Aorta (tissue), 5 donors: ENCODE data around the gene CTBP1. TPM values are rescaled to one million over a fixed set of nuclear protein-coding genes. Genes with fewer than 3 reads are reported as not detected.
A peak's percentile ranks its signal among the peaks of the same experiment; 100 is the strongest.

Experiments
- ATAC-seq: fragments of 200-7000 bp; cut with Tn5 transposase; one replicate; pipeline ENCODE4 v1.9.1; 2022; ENCODE audit warnings: moderate library complexity; ENCODE audit not compliant: low FRiP score
- DNase-seq, 2 donors: peaks; one replicate each; pipeline ENCODE4 v3.0.0-alpha.2; 2020
- H3K27ac ChIP-seq, 2 donors: one replicate each; pipeline ENCODE4 v1.5.1; 2013; ENCODE audit warnings: low read length in 2 of 2, mild to moderate bottlenecking in 2 of 2, moderate library complexity in 2 of 2, control low read depth in 1 of 2, inconsistent platforms in 1 of 2, low read depth in 1 of 2
- H3K27me3 ChIP-seq, 2 donors: one replicate each; pipeline ENCODE4 v1.6.1; 2013; ENCODE audit warnings: control low read depth in 1 of 2, low read length in 1 of 2, mild to moderate bottlenecking in 1 of 2, moderate library complexity in 1 of 2; ENCODE audit not compliant: insufficient read depth in 2 of 2, control insufficient read depth in 1 of 2
- H3K36me3 ChIP-seq, 2 donors: one replicate each; pipeline ENCODE4 v1.6.1; 2013; ENCODE audit warnings: control low read depth in 1 of 2, low read length in 1 of 2, mild to moderate bottlenecking in 1 of 2; ENCODE audit not compliant: insufficient read depth in 2 of 2, control insufficient read depth in 1 of 2
- H3K4me1 ChIP-seq, 2 donors: one replicate each; pipeline ENCODE4 v1.6.1; 2013; ENCODE audit warnings: low read length in 2 of 2, control low read depth in 1 of 2, mild to moderate bottlenecking in 1 of 2, moderate library complexity in 1 of 2; ENCODE audit not compliant: insufficient read depth in 2 of 2, control insufficient read depth in 1 of 2
- H3K4me3 ChIP-seq, 2 donors: one replicate each; pipeline ENCODE4 v1.5.1; 2013; ENCODE audit warnings: low read length in 2 of 2, control low read depth in 1 of 2, mild to moderate bottlenecking in 1 of 2
- H3K9me3 ChIP-seq: one replicate; pipeline ENCODE4 v1.6.1; 2013; ENCODE audit warnings: mild to moderate bottlenecking, low read length; ENCODE audit not compliant: control insufficient read depth
- WGBS, 2 donors: extraction: QIAGEN DNeasy Blood & Tissue Kit; methylation state at CpG; one replicate each; pipeline ENCODE4 v1.1.7; 2013; 5-methylcytosine and 5-hydroxymethylcytosine counted together
- intact Hi-C, 2 donors: fragments of 100-400 bp; cut with DNase I; formaldehyde crosslinking; loops; one replicate each; pipeline versions ENCODE4 v1.14.2 to v1.15.0; 2022
- polyA plus RNA-seq, 2 donors: library from polyadenylated mRNA; stranded (reverse); fragments of 200-250 nt; gene quantifications; one replicate each; pipeline ENCODE4 v1.2.3, GENCODE V29; 2013
- total RNA-seq, 2 donors: library from RNA; stranded (reverse); fragmentation: NEBNext Ultra II Directional; extraction: Animal tissue kit (Norgen Biotek cat#: 25700); gene quantifications; one replicate each; pipeline ENCODE4 v1.2.1, GENCODE V29; 2021
- donor health status: healthy with polysubstance abuse.
- donor health status: Bipolar disorder and iron deficiency.
- donor health status: DM: no; HTN: no; CAD: no.
- donor health status: DM: no; HTN: no; CAD: no.
- donor health status: DM: yes; HTN: yes; CAD: no.

Gene CTBP1
- total and polyA plus RNA-seq, 4 donors: 66.4 to 145 (median 104) TPM

DNA sequence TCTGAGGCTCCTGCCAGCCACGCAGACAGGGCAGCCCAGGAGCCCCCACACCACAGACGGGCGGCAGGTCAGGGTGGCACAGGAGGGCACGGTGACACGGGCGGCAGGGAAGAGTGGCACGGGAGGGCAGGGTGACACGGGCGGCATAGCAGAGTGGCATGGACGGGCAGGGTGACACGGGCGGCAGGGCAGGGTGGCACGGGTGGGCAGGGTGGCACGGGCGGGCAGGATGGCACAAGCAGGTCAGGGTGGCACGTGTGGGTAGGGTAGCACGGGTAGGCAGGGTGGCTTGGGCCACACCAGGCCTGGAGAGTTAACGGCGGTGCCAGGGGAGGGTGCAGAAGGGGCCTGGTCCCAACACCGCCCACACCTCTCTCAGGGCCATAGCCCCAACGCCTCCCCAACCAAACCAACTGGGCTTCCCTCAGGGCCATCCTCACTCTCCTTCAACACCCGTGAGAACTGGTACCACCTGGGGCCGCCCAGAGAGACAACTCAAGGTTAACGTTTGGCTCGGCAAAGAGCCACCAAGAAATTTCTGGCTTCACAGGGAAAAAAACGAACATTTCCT lies 3.4 kb downstream of the CTBP1 start:
- Histone ChIP-seq H3K27ac (no peak overlapping the region), H3K9me3 (no peaks in the 10 kb centered on the region), H3K4me1 (peaks cover 0 to 3% of the 10 kb centered on the region in 2 donors), H3K4me3 (no peak overlapping the region), H3K27me3 (no peaks in the 10 kb centered on the region), H3K36me3 (no peaks in the 10 kb centered on the region)
- WGBS, 2 donors: 81 to 82% methylated on average over 26 of the region's 26 CpGs
- ATAC-seq (no peak), DNase-seq (peak; percentile 48 to 51)
- intact Hi-C loops: loop anchor here (2.0 to 10.0 kb wide), 4 partner anchors 51 to 111 kb away; no protein-coding TSS in a partner anchor

DNA sequence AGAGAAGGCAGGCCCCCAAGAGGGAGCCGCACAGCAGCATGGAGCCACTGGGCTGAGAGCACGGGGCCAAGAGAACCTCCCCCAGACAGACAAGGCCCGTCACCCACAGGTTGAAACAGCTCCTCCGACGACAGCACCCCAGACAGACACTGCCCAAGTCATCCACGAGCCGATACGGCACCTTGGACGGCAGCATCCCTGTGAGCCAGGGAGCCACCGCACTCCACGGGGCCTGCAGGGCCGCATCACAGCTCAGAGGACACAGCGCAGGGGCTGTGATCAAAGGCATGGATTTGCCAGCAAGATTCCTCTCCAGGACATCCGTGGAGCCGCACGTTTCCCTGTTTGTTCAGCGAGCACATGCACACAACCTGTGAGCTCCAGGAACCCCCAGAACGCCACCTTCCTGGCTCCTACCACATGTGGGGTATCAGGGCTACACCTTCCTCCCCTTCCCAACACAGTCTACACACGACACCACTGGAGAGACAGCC lies 3.9 kb downstream of the CTBP1 start:
- Histone ChIP-seq H3K27me3 (no peaks in the 10 kb centered on the region), H3K9me3 (no peaks in the 10 kb centered on the region), H3K27ac (no peak overlapping the region), H3K36me3 (no peaks in the 10 kb centered on the region), H3K4me1 (peaks cover 0 to 3% of the 10 kb centered on the region in 2 donors), H3K4me3 (no peak overlapping the region)
- DNase-seq (no peak), ATAC-seq (no peak)
- WGBS, 2 donors: 79 to 83% methylated on average over 19 of the region's 19 CpGs
- intact Hi-C loops: loop anchor here in 1 of 2 donors (5.0 to 10.0 kb wide), 3 partner anchors 50 to 110 kb away; no protein-coding TSS in a partner anchor

DNA sequence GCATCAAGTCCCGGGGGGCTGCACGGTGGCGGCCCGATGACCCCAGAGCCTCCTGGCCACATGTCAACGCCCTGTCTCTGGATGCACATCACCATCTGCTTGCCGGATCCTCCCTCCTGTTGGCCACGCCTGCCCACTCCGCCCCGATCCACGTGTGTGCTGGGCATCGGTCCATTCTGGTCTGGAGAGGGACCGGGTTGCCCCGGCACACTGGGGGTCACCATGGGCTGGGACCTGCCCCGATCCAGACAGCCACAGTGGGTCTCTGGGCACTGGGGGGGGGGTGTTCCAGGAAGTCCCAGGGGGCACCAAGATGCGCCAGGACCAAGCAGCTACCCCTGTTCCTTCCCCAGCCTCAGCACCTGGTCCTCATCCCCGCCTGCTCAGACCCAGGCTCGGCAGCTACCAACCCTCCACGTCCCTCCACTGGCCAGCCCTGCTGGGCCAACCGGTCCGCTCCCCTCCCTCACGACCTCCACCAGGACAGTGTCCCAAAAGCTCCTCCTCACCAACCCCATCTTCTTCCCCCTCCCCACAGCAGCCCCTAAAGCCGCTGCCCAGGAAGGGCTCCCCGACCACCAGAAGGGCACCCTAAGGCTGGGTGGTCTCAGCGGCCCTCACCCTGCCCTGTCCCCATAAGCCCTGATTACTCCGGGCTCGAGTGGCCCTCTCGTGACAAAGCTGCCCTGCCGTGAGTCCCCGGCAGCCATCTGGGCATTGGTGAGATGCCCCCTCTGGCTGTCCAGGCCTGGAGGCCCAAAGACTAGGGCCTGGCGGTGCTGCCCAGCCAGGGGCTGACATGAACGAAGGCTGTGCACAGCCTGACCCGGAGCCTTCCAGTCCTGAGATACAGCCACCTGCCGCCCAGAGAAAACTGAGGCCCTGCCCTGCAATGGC lies 4.6 kb downstream of the CTBP1 start:
- WGBS, 2 donors: 67 to 72% methylated on average over 29 to 33 of the region's 33 CpGs
- H3K27ac ChIP-seq: no peak overlapping the region
- no peaks in the 10 kb centered on the region for H3K9me3 ChIP-seq
- no peaks in the 10 kb centered on the region for H3K4me1 ChIP-seq
- H3K4me3 ChIP-seq: no peak overlapping the region
- H3K27me3 ChIP-seq: no peaks in the 10 kb centered on the region
- ATAC-seq (no peak), DNase-seq (peak; percentile 44 to 74)
- H3K36me3 ChIP-seq: no peaks in the 10 kb centered on the region
- intact Hi-C loops: loop anchor here in 1 of 2 donors (10.0 kb wide), 2 partner anchors 50 to 110 kb away; no protein-coding TSS in a partner anchor

DNA sequence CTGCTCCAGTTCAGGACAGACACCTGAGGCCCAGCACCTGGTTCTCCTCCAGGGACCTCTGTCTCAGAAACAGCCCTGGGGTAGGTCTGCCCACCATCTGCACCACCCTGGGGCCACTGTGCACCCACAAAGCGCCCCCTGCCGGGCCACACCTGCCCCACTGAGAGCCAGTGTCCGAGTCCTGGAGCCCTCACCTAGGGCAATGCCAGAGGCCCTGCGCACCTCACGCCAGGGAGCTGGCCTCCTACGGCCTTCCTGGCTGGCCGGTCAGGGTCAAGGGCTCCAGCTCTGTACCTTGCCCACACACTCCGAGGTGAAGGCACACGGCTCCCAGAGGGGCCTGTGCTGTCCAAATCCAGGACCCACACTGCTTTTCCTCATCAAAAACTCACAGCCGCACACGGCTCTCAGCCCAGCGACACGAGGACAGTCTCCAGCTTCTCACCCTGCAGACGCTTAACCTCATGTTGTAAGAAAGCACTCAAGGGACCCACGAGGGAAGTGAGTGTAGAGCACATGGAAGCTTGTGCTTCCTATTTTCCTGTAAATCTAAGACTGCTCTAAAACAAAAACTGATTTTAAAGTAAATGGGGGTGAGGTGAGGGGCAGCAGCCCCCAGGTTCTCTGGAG lies 5.4 kb downstream of the CTBP1 start:
- no peaks in the 10 kb centered on the region for H3K9me3 ChIP-seq
- no peaks in the 10 kb centered on the region for H3K27me3 ChIP-seq
- H3K36me3 ChIP-seq: no peaks in the 10 kb centered on the region
- intact Hi-C loops: loop anchor here in 1 of 2 donors (10.0 kb wide), 2 partner anchors 49 to 109 kb away; no protein-coding TSS in a partner anchor
- H3K27ac ChIP-seq: no peak overlapping the region
- ATAC-seq (no peak), DNase-seq (peak in 1 of 2 donors; percentile 73)
- WGBS, 2 donors: 74% methylated on average over 15 of the region's 15 CpGs
- H3K4me1 ChIP-seq: no peaks in the 10 kb centered on the region
- H3K4me3 ChIP-seq: no peak overlapping the region

DNA sequence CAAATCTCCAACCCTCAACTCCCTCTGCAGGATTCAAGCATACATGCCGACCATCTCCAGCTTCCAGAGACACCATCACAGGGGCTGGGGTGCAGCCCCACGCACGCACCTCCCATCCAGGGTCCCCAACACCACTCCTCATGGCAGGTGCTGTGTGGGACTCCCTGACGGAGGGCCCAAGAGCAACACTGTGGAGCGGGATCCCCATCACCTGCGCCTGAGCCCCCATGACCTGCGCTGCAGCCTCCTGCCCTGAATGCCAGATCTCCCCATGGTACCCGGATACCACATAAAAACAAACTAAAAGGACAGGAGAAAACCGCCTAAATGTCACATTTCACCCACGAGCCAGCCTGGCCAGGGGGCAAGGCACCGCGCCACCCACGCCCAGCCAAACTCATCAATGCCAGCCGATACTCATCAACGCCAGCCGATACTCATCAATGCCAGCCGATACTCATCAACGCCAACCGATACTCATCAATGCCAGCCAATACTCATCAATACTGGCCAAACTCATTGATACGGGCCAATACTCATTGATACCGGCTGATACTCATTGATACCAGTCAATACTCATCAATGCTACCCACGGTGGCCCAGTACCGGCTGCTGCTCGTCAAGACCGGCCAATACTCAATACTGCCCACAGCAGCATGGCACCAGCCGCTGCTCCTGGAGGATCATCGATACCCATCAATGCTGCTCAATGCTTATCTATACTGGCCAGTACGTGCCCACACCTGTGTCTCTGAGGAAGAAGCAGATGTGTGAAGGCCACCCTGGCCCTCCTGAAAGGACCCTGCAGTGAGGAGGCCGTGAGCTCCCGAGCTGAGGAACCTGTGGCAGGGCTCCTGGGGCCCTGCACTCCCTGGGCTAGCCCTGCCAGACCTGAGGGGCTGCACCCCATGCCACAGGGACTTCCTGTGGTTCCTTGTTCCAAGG lies 6.2 kb downstream of the CTBP1 start:
- no peak overlapping the region for H3K4me3 ChIP-seq
- no peaks in the 10 kb centered on the region for H3K27me3 ChIP-seq
- ATAC-seq (no peak), DNase-seq (no peak)
- no peaks in the 10 kb centered on the region for H3K36me3 ChIP-seq
- 92% methylated on average over 30 of the region's 30 CpGs for WGBS, 2 donors
- no peak overlapping the region for H3K27ac ChIP-seq
- H3K4me1 ChIP-seq: no peaks in the 10 kb centered on the region
- intact Hi-C loops: loop anchor here in 1 of 2 donors (10.0 kb wide), 2 partner anchors 48 to 108 kb away; no protein-coding TSS in a partner anchor
- H3K9me3 ChIP-seq: no peaks in the 10 kb centered on the region

DNA sequence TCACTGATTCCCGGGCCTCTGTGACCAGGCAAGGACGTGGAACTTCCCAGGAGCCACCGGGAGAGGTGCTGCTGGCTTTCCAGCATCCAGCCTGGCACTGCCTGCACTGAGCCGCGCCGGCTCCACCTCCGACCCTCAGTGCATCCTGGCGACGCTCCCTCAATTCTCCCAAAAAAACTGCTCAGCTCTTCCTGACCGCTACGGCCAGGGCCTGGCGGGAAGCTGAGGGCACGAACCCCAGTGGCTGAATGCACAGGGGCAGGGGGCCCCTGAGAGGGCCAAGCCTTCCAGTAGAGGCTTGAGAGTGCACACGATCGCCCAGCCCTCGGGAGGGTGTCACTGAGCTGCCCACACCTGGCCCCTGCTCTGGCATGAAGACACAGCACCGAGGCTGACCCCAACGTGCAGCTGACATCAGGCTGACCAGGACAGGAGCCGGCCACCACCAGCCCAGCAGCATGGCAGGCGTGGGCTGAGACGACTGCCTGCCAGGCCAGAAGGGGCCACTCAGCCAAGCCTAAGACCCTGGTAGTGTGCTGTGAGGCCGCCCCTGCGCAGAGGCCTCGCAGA lies 6.9 kb downstream of the CTBP1 start:
- peak in 1 of 2 donors; percentile 70 for DNase-seq
- Histone ChIP-seq H3K27me3 (no peaks in the 10 kb centered on the region), H3K27ac (no peak overlapping the region), H3K4me1 (no peaks in the 10 kb centered on the region), H3K9me3 (no peaks in the 10 kb centered on the region), H3K4me3 (no peak overlapping the region), H3K36me3 (no peaks in the 10 kb centered on the region)
- peak; percentile 2 for ATAC-seq
- 65 to 68% methylated on average over 24 of the region's 24 CpGs for WGBS, 2 donors
- intact Hi-C loops: loop anchor here in 1 of 2 donors (10.0 kb wide), 2 partner anchors 47 to 107 kb away; no protein-coding TSS in a partner anchor

DNA sequence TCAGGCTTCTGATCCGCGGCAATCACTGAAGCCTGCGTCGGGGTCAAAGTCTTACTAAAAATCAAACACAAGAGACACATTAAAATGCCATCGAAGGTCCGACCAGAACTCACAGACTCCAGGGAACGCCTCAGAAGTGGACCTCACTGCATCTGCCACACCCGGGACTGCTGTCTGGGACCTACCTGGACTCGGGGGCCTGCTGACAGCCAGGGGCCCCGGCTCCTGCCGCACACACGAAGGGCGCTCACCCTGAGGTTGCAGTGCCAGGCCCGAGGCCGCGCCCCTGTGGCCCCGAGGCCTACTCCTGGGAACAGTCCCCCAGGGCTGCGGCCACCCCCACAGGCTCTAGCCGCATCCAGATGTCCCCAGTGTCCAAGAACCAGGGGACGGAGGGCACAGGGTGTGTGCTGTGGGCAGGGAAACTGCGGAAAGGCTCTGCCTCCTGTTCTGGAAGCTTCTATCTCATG lies 7.4 kb downstream of the CTBP1 start:
- intact Hi-C loops: loop anchor here in 1 of 2 donors (10.0 kb wide), 2 partner anchors 47 to 107 kb away; no protein-coding TSS in a partner anchor
- Histone ChIP-seq H3K9me3 (no peaks in the 10 kb centered on the region), H3K4me1 (no peaks in the 10 kb centered on the region), H3K27ac (no peak overlapping the region), H3K36me3 (no peaks in the 10 kb centered on the region), H3K4me3 (no peak overlapping the region), H3K27me3 (no peaks in the 10 kb centered on the region)
- WGBS, 2 donors: 89 to 91% methylated on average over 18 to 21 of the region's 21 CpGs
- no peak for ATAC-seq
- DNase-seq: peak in 1 of 2 donors; percentile 57
